ENCODE results near the gene SLAIN2.

- TF ChIP-seq CTCF (IDR thresholded peaks at IDR 0.05) (no peak), USF2 (CRISPR knock-in tag; IDR thresholded peaks at IDR 0.05) (no peak), TP53 (CRISPR knock-in tag; IDR thresholded peaks at IDR 0.05) (no peak), E2F1 (CRISPR knock-in tag; IDR thresholded peaks at IDR 0.05) (no peak), USF1 (CRISPR knock-in tag; IDR thresholded peaks at IDR 0.05) (no peak), MAX (CRISPR knock-in tag; IDR thresholded peaks at IDR 0.05) (no peak), SMAD3 (CRISPR knock-in tag; IDR thresholded peaks at IDR 0.05; ENCODE audit: borderline replicate concordance) (no peak), HMGA2 (CRISPR knock-in tag; IDR thresholded peaks at IDR 0.05) (no peak)
These were observed 27.9 kb downstream of the SLAIN2 start for GRCh38 chr4:48369248-48369647.
